Right ventricle myocardium inferior (tissue), 1 donor: ENCODE measurements around the gene FGD6. TPM values are rescaled to one million over a fixed set of nuclear protein-coding genes. Genes with fewer than 3 reads are reported as not detected.
"Not testable (repeated sequence)": the region's sequence is repeated elsewhere in the genome, so short reads cannot be mapped to it uniquely, and the experiment has no call there.

Source experiments
- ATAC-seq: fragments of 200-7000 bp; cut with Tn5 transposase; one replicate; pipeline ENCODE4 v1.9.1; 2020; ENCODE audit warnings: mild to moderate bottlenecking, moderate library complexity
- DNase-seq: peaks from one replicate; pipeline ENCODE4 v3.0.0; 2021; ENCODE audit errors: missing footprints
- intact Hi-C: fragments of 100-400 bp; cut with DNase I; formaldehyde crosslinking; loops from one replicate; pipeline ENCODE4 v1.11.0; 2022
- total RNA-seq: library from RNA; stranded (reverse); fragmentation: NEBNext Ultra II Directional; extraction: Animal tissue kit (Norgen Biotek cat#: 25700); gene quantifications from one replicate; pipeline ENCODE4 v1.2.1, GENCODE V29; 2021
- donor health status: DM: no; HTN: yes; CAD: no; lungs with severe emphysema.

FGD6 gene
- total RNA-seq, 1 donor from 2014 or later = 22.2 TPM

DNA sequence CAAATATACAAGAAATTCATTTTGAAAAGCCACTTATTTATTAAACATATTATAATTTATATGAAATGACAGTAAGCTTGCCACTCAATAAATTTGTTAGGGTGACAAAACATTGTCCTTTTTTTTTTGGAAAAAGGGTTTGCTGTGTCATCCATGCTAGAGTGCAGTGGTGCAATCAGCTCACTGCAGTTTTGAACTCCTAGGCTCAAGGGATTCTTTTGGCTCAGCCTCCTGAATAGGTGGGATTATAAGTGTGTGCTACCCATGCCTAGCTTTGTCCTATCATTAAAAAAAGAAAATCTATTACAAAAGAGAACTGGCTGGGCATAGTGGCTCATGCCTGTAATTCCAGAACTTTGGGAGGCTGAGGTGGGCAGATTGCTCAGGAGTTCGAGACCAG lies 66.8 kb downstream of the FGD6 start:
- ATAC-seq (no peak), DNase-seq (no peak)
- intact Hi-C loops = no loop called here

DNA sequence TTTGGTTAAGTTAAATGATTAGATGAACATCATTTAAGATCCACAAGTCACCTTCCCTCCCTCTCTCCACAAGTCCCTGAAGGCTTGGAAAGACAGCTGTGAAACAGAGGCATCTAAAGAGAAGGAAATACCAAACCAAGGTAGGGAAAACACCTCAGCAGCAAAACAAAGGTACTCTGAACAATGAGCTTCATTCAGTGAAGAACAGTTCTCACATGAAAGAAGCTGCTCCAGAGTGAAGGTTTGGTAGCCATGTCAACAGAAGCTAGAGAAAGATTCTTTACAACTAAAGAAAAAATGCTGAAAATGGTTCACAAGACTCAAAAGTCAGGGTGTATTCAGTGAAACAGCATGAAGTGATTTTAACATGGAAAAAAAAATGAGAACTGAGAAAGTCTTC lies 69.4 kb downstream of the FGD6 start:
- ATAC-seq = no peak
- no peak for DNase-seq

DNA sequence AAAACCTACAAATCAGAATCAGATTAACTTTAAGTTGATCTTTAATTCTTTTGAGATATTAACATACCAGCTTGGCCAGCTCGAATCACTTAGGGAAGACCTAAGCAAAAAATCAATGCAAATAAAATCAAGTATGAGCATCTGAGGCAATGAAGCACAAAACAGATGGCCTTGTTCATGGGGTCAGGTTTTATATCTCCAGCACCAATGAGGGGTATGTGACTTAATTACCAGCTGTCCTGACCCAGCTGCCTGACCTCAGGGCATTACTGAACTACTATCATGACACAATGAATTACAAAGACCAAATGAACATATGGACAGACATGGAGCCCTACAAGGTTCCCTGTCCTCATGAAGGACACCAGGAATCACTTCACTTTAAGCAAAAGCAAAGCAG lies 70.5 kb downstream of the FGD6 start:
- DNase-seq (no peak), ATAC-seq (no peak)
- intact Hi-C loops = no loop called here

More for the DNA sequence above, 69.4 kb downstream of the FGD6 start:
- intact Hi-C loops = no loop called here

DNA sequence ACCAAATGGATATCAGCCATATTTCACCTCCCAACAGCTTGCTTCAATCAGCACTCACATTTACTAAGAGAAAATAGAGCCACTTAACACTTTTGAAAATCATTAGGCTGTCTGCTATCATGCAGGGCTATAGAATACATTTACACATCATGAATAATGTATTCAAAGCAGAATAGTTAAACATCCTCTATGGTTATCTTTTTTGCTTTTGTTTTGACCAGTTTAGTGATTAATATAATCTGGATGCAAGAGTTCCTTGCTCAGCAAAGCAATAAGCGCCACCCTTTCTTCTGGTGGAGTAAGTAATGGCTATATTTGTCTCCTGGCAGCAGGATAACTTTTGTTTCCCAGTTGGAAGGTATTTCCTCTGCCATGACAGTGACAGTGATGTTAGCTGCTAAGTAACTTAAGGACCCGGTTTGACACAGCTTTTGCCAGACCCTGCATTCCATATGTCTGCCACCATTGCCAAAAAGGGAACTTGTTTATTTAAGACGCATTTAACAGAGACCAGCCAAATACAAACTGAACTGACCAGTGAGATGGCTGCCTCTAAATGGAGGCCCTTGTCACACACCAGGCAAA lies 73.6 kb downstream of the FGD6 start:
- intact Hi-C loops = loop anchor here (5.0 kb wide), 1 partner anchor 74 kb away; the partner anchor contains the start of genes FGD6 and VEZT
- peak; percentile 77 for ATAC-seq
- no peak for DNase-seq

DNA sequence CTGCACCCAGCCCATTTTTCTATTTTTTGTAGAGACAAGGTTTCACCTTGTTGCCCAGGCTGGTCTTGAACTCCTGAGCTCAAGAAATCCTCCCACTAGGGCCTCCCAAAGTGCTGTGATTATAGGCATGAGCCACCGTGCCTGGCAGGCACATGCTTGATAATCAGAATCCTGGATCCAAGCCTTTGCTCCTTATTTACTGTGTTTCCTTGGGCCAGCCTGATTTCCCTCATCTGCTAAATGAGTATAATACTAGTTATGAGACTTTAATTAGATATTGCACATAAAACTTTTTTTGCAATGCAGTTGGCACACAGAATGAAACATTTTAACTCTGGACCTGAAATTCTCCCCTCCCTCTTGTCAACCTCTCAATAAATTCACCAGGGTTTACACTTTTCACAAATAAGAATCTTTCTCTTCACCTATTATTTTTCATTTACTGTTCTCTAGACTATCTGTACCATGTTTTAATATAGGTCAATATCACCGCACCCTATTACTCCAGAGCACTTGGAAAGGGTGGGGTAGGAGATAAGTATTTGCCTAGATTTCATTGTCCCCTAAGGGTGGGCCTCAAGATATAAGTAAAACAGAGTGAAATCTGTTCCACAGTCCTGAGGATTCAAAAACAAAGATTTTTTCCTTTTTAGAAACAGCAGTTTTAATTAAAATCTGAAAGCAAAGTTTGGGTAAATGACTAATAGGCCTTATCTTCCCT lies 74.7 kb downstream of the FGD6 start:
- ATAC-seq = no peak
- no peak for DNase-seq
- intact Hi-C loops = loop anchor here (5.0 kb wide), 1 partner anchor 75 kb away; the partner anchor contains the start of genes FGD6 and VEZT

DNA sequence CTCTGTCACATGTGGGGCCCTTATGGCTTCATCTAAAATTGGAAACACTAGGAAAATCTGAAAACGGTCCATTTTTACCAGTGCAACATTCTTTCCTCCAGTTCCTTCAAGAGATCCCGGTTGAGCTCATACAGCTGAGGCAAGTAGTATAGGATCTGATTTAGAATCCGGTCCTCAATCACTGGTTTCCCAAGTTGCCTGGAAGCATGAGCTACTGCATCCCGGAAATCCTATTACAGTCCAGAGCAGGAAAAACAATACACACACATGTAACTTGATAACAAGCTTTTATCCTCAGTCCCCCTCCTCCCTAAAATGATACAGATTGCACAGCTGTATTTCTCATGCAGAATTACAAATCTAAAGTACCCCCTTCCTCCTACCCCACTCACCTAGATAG lies 76.0 kb downstream of the FGD6 start:
- ATAC-seq (no peak), DNase-seq (no peak)
- intact Hi-C loops = loop anchor here (5.0 kb wide), 1 partner anchor 76 kb away; the partner anchor contains the start of genes FGD6 and VEZT

DNA sequence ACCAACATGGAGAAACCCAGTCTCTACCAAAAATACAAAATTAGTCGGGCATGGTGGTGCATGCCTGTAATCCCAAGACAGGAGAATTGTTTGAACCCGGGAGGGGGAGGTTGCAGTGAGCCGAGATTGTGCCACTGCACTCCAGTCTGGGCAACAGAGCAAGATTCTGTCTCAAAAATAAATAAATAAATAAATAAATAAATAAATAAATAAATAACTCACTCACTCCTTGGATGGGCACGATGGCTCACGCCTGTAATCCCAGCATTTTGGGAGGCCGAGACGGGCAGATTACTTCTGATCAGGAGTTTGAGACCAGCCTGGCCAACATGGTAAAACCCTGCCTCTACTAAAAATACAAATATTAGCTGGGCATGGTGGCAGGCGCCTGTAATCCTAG lies 79.2 kb downstream of the FGD6 start:
- ATAC-seq, intact Hi-C loops, DNase-seq: not testable (repeated sequence)

DNA sequence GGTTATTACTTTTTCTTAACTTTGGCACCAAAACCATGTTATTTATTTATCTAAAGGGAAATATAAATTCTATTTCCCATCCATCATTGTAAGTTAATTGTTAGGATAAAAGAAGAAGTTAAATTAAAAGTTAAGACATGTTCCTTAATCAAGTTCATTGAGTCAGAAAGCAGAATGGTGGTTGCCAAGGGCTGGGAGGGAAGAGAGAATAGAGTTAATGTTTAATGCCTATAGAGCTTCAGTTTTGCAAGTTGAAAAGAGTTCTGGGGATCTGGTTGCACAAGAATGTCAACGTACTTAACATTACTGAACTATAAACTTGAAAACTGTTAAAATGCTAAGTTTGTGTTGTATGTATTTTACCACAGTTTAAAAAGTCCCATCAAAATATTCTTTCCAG lies 80.7 kb downstream of the FGD6 start:
- ATAC-seq (no peak), DNase-seq (no peak)
- intact Hi-C loops = no loop called here

DNA sequence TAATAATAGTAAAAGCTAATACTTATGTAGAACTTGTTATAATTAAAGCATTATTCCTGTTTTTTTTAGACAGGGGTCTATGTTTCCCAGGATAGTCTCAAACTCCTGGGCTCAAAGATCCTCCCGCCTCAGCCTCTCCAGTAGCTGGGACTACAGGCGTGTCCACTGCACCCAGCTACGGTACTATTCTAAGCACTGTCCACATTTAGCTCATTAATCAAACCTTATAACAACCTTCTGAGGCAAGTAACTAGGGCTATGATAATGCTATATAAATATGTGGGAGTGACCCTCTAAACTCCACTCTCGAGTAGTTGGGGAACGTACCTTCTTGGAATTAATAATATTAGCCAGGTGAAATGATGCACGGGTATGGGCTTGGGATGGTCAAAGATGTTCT lies 83.2 kb downstream of the FGD6 start:
- intact Hi-C loops = no loop called here
- ATAC-seq = no peak
- DNase-seq = no peak

DNA sequence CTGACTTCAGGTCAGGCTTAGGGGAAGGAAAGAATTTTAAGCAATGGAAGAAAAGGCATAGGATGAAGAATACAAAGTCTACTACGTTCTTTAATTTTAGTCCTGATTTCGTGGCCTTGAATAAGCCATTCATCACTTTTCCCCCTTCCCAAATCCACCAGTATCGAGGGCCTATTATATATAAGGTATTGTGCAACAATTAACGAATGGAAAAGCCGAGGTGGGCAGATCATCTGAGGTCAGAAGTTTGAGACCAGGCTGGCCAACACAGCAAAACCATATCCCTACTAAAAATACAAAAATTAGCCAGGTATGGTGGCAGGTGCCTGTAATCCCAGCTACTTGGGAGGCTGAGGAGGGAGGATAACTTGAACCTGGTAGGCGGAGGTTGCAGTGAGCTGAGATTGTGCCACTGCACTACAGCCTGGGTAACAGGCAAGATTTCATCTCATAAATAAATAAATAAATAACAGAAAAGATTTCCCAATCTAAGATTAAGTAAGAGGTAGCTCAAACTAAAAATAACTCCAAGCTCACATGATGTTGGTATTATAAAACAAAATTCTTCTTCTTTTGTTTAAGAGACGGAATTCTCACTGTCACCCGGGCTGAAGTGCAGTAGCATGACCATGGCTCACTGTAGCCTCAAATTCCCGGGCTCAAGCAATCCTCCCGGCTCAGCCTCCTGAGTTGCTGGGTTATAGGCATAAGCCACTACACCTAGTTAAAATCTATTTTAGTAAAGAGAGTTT lies 85.5 kb downstream of the FGD6 start:
- ATAC-seq = no peak
- intact Hi-C loops = no loop called here
- DNase-seq = no peak

DNA sequence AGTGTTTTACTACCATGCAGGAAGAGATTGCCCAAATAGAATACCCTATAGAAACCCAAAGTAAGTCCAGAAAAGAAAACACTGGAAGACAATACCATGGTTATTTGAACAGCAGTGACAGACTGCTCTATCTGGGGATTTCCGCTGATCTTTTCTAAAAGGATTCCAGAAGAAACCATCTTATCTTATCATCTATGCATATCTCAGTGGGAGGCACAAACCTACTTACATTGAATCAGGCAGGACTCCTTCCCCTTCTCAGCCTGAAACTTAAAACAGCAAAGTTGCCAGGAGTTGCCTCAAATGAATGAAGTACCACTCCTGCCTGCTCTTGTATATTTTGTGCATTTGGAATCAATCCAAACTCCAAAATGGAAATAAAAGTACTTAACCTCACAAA lies 87.2 kb downstream of the FGD6 start:
- ATAC-seq (no peak), DNase-seq (no peak)
- intact Hi-C loops = no loop called here

DNA sequence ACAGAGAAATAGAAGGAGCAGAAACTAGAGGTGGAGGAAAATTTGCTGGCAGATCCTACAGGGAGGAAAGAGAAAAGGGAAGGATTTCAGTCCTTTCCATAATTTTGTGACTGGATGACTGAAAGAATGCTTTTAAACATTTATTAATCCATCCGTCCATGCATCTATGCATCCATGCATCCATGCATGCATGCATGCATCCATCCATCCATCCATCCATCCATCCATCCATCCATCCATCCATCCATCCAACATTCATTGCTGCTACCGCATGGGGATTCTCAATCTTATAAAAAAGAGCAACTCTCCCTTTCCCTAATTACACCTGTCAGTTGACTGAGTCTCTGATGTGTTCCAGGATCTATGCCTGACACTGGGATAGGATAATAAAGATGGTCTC lies 88.2 kb downstream of the FGD6 start:
- no peak for DNase-seq
- intact Hi-C loops = no loop called here
- ATAC-seq = no peak

DNA sequence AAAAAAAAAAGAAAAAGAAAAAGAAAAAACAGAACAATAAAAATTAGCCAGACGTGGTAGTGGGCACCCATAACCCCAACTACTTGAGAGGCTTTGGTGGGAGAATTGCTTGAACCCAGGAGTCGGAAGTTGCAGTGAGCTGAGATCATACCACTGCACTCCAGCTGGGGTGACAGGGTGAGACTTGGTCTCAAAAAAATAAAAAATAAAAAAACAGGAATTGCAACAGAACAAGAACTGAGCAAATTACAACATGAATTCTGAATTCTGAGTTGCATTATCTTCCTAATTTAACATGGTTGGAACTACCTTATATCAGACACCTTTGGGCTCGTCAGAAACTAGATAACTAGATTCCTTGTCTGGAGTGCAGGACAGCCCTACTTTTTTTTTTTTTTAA lies 90.5 kb downstream of the FGD6 start:
- intact Hi-C loops = loop anchor here (2.0 kb wide), 1 partner anchor 26 kb away; no protein-coding TSS in a partner anchor
- ATAC-seq (no peak), DNase-seq (no peak)

DNA sequence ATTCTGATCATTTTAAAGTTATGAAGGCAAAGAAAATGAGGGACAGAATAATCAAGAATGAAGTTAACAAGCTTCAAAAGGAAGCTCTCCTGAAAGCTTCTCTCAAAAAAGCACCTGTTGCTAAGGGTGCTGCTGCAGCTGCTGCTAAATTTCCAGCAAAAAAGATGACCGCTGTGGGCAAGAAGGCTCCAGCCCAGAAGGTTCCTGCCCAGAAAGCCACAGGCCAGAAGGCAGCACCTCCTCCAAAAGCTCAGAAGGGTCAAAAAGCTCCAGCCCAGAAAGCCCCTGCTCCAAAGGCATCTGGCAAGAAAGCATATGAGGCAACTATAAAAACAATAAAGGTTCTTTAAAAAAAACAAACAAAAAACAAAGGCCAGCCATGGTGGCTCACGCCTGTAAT lies 91.2 kb downstream of the FGD6 start:
- DNase-seq (no peak), ATAC-seq (no peak)
- intact Hi-C loops = loop anchor here (2.0 kb wide), 1 partner anchor 25 kb away; no protein-coding TSS in a partner anchor

DNA sequence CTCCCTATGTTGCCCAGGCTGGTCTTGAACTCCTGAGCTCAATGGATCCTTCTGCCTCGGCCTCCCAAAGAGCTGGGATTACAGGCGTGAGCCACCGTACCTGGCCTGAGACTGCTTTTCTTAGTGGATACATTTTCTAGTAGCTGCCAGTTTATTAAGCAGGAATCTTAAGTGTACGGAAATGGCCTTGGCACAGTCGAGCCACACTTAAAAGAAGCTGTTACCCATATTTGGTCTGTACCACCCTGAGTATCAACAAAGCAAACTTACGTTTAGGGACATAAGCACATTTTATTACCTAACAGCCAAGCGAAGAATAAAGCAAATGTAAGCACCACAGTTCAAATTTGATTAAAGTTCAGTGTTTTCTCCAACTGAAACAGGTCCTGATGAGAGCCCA lies 93.2 kb downstream of the FGD6 start:
- no peak for DNase-seq
- intact Hi-C loops = no loop called here
- no peak for ATAC-seq

DNA sequence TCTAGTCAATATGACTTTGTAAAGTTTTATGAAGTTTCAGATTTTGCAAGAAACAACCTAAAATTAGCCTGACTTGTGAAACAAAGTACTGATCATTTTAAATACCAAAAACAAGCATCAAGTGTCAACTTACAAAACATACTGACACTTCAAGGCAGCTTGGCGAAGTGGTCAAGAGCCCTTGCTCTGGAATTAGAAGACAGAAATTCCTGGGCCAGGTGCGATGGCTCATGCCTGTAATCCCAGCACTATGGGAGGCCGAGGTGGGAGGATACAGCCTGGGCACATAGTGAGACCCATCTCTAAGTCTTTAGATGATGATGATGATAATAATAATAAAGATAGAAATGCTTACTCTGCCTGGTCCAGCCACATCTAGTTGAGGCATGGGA lies 98.5 kb downstream of the FGD6 start:
- intact Hi-C loops = loop anchor here (5.0 kb wide), 1 partner anchor 84 kb away; no protein-coding TSS in a partner anchor
- ATAC-seq (no peak), DNase-seq (no peak)

DNA sequence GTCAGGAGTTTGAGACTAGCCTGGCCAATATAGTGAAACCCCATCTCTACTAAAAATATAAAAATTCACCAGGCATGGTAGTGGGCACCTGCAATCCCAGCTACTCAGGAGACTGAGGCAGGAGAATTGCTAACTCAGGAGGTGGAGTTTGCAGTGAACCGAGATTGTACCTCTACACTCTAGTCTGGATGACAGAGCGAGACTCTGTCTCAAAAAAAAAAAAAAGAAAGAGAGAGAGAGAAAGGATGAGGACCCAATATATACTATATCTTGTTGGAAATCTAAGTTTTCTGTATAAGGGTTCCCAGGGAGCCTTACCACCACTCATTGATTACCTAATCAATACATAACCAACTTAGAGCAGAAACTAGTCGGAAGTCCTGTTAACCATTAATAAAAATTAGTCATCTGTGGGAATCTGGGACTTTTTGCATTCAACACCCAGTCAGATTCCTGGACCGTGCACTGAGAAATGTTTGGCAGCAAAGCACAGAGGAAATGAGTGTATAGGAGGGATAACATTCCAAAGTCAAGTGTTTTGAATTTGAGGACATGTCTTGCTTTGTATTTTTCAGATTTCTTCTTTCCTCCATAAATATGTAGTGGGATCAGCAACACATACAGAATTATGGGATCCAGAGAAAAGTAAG lies 99.0 kb downstream of the FGD6 start:
- DNase-seq = no peak
- intact Hi-C loops = loop anchor here (5.0 kb wide), 1 partner anchor 84 kb away; no protein-coding TSS in a partner anchor
- no peak for ATAC-seq

DNA sequence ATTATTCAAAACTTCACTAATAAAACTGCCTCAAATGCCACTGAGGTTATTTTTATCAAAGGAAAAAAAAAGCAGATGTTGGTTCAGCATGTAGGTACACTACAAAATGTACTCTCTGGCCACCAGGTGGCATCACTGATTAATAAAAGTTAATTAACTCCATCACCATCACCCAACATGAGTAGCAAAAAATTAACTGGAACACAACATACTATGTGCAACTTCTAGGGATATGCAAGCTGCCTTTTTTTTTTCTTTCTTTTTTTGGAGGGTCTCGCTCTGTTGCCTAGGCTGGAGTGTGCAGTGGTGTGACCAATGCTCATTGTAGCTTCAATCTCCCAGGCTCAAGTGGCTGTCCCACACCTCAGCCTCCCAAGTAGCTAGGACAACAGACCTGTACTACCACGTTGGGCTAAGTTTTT lies 100.1 kb downstream of the FGD6 start:
- no peak for DNase-seq
- intact Hi-C loops = loop anchor here (1.0 to 5.0 kb wide), 4 partner anchors 85 to 416 kb away; no protein-coding TSS in a partner anchor
- ATAC-seq = peak; percentile 88

DNA sequence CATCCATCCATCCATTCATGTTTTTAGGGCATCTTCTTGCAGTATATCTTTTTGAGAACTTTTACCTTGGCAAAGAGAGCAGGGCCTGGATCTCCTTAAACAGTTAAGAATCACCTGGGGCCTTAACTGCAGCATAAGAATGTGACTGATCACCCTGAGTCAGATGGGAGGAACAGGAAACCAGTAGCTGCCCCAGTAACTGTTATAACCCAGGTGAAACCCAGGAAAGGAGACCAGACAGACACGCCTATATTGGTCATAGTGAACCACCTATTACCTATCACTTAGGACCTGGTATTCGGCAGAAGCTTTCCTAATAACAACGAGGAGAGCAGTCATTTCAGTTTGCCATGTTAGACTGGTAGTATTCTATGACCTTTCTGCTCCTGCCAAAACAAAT lies 100.5 kb downstream of the FGD6 start:
- peak; percentile 16 for ATAC-seq
- DNase-seq = no peak
- intact Hi-C loops = loop anchor here (1.0 to 5.0 kb wide), 4 partner anchors 86 to 416 kb away; no protein-coding TSS in a partner anchor
